A549 (cell line): Measurements from ENCODE around the gene SBF2. TPM values are rescaled to one million over a fixed set of nuclear protein-coding genes. Genes with fewer than 3 reads are reported as not detected.

Experiments
- ATAC-seq, 2 experiments: fragments of 200-7000 bp in 1 of 2; fragments of >200 bp in 1 of 2; cut with Nextera tagmentation in 1 of 2; cut with Tn5 transposase in 1 of 2; 3 replicates each; pipeline versions ENCODE4 v1.8.0 to v1.9.1; 2018 to 2020; ENCODE audit warnings: mild to moderate bottlenecking in 1 of 2, moderate library complexity in 1 of 2
- CTCF ChIA-PET: fragments of 300-600 bp; sonication (Branson Sonifier 250); formaldehyde crosslinking; extraction: SDS; loops from one replicate; lab custom pipeline; 2021; ENCODE audit warnings: antibody characterized with exemption, inconsistent platforms; lab: Yijun Ruan, JAX
- POLR2A ChIA-PET: fragments of 350-600 bp; formaldehyde crosslinking; extraction: SDS; loops from one replicate; lab custom pipeline; 2021; ENCODE audit warnings: antibody characterized with exemption, inconsistent platforms; lab: Yijun Ruan, JAX
- DNase-seq, 2 experiments: peaks; one replicate each; pipeline versions ENCODE4 v3.0.0 to v3.0.0-alpha.2; 2011 to 2016; ENCODE audit warnings: low read depth in 1 of 2, low spot score in 1 of 2
- FAIRE-seq: peaks from 2 replicates; lab custom pipeline; 2011; peaks lifted over from hg19 to GRCh38; lab: Jason Lieb, UNC
- H3K27ac ChIP-seq, 2 experiments: fragments of >200 bp; sonication (Bioruptor Twin); formaldehyde crosslinking; 3 replicates each; pipeline ENCODE4 v1.5.1; 2016 to 2017
- H3K4me1 ChIP-seq: fragments of >200 bp; sonication (Bioruptor Twin); formaldehyde crosslinking; 3 replicates; pipeline ENCODE4 v1.6.1; 2016
- H3K4me2 ChIP-seq: fragments of >200 bp; sonication (Bioruptor Twin); formaldehyde crosslinking; 3 replicates; pipeline ENCODE4 v1.6.1; 2016
- H3K4me3 ChIP-seq: fragments of >200 bp; sonication (Bioruptor Twin); formaldehyde crosslinking; 3 replicates; pipeline ENCODE4 v1.5.1; 2016
- H3K9me3 ChIP-seq: fragments of >200 bp; sonication (Bioruptor Twin); formaldehyde crosslinking; 3 replicates; pipeline ENCODE4 v1.6.1; 2016
- CBX2 ChIP-seq: fragments of 200-600 bp; sonication (generic); IDR thresholded peaks from 2 replicates; pipeline ENCODE4 v1.6.1; 2016; ENCODE audit warnings: low read depth, mild to moderate bottlenecking, borderline replicate concordance
- CHD4 ChIP-seq: fragments of 200-600 bp; sonication (generic); IDR thresholded peaks from 2 replicates; pipeline ENCODE4 v1.6.1; 2016; ENCODE audit warnings: antibody characterized with exemption, mild to moderate bottlenecking, borderline replicate concordance
- EHMT2 ChIP-seq: fragments of 200-600 bp; sonication (generic); IDR thresholded peaks from 2 replicates; pipeline ENCODE4 v1.6.1; 2016; ENCODE audit warnings: antibody characterized with exemption, low read depth, mild to moderate bottlenecking, moderate library complexity
- EP300 ChIP-seq, 2 experiments: fragments of >200 bp; sonication (Bioruptor Twin); formaldehyde crosslinking; IDR thresholded peaks; 2 replicates in 1 of 2; 3 replicates in 1 of 2; pipeline ENCODE4 v1.6.1; 2016 to 2017
- ESRRA ChIP-seq: fragments of 150-350 bp; IDR thresholded peaks from 2 replicates; pipeline ENCODE4 v1.6.1; 2014; ENCODE audit warnings: mild to moderate bottlenecking, low read length, borderline replicate concordance
- FOSB ChIP-seq: fragments of 250-450 bp; sonication (Bioruptor Pico); IDR thresholded peaks from 2 replicates; pipeline ENCODE4 v1.5.0; 2020; ENCODE audit warnings: mild to moderate bottlenecking, moderate library complexity
- FOSL2 ChIP-seq, 2 experiments: fragments of 450-650 bp in 1 of 2; fragments of >200 bp in 1 of 2; sonication (Bioruptor Twin) in 1 of 2; formaldehyde crosslinking; IDR thresholded peaks; 2 replicates each; pipeline versions ENCODE4 v1.5.0 to v1.6.1; 2016 to 2020; ENCODE audit warnings: mild to moderate bottlenecking in 1 of 2, moderate library complexity in 1 of 2
- HES2 ChIP-seq: fragments of >200 bp; sonication (Bioruptor Twin); formaldehyde crosslinking; IDR thresholded peaks from 2 replicates; pipeline ENCODE4 v1.6.1; 2016
- HMGXB4 ChIP-seq: fragments of 250-450 bp; sonication (Bioruptor Pico); IDR thresholded peaks from 2 replicates; pipeline ENCODE4 v1.5.0; 2021; ENCODE audit warnings: mild to moderate bottlenecking, moderate library complexity, borderline replicate concordance
- HOXB5 ChIP-seq: fragments of 250-450 bp; sonication (Bioruptor Pico); IDR thresholded peaks from 2 replicates; pipeline ENCODE4 v1.5.0; 2020; ENCODE audit warnings: mild to moderate bottlenecking, moderate library complexity
- JUN ChIP-seq, 2 experiments: fragments of >200 bp; sonication (Bioruptor Twin); formaldehyde crosslinking; IDR thresholded peaks; 2 replicates in 1 of 2; 3 replicates in 1 of 2; pipeline ENCODE4 v1.6.1; 2016 to 2017
- JUNB ChIP-seq: fragments of >200 bp; sonication (Bioruptor Twin); formaldehyde crosslinking; IDR thresholded peaks from 2 replicates; pipeline ENCODE4 v1.6.1; 2016
- KDM1A ChIP-seq: fragments of 200-600 bp; sonication (generic); IDR thresholded peaks from 2 replicates; pipeline ENCODE4 v1.6.1; 2016; ENCODE audit warnings: low read depth, mild to moderate bottlenecking
- MAZ ChIP-seq: fragments of 150-350 bp; IDR thresholded peaks from 2 replicates; pipeline ENCODE4 v1.6.1; 2014; ENCODE audit warnings: antibody characterized with exemption, low read depth, low read length, borderline replicate concordance
- NFE2L2 ChIP-seq: fragments of 150-350 bp; conservative IDR thresholded peaks from 2 replicates; pipeline ENCODE4 v1.6.1; 2014; ENCODE audit warnings: low read length
- NPAS2 ChIP-seq: fragments of 250-450 bp; sonication (Bioruptor Pico); IDR thresholded peaks from 2 replicates; pipeline ENCODE4 v1.8.0; 2022; ENCODE audit warnings: mild to moderate bottlenecking, moderate library complexity, borderline replicate concordance
- NR3C1 ChIP-seq: fragments of >200 bp; sonication (Bioruptor Twin); formaldehyde crosslinking; IDR thresholded peaks from 3 replicates; pipeline ENCODE4 v1.6.1; 2017
- POLR2A ChIP-seq: IDR thresholded peaks from 2 replicates; pipeline ENCODE4 v1.6.1; 2012; ENCODE audit warnings: mild to moderate bottlenecking, low read length
- RCOR1 ChIP-seq: fragments of 150-350 bp; IDR thresholded peaks from 2 replicates; pipeline ENCODE4 v1.6.1; 2014; ENCODE audit warnings: antibody characterized with exemption, low read length, low read depth
- SMC3 ChIP-seq: fragments of >200 bp; sonication (Bioruptor Twin); formaldehyde crosslinking; IDR thresholded peaks from 3 replicates; pipeline ENCODE4 v1.6.1; 2018; ENCODE audit warnings: inconsistent platforms
- TP53 ChIP-seq: fragments of 250-450 bp; sonication (Bioruptor Pico); IDR thresholded peaks from 2 replicates; pipeline ENCODE4 v1.5.0; 2021; ENCODE audit warnings: mild to moderate bottlenecking, moderate library complexity
- USF2 ChIP-seq: fragments of 450-650 bp; IDR thresholded peaks from 2 replicates; pipeline ENCODE4 v1.6.1; 2014; ENCODE audit warnings: antibody characterized with exemption
- ZNF302 ChIP-seq: fragments of 250-450 bp; sonication (Bioruptor Pico); IDR thresholded peaks from 2 replicates; pipeline ENCODE4 v1.9.0; 2021; ENCODE audit warnings: inconsistent platforms, mild to moderate bottlenecking, moderate library complexity
- WGBS: methylation state at CpG from one replicate; pipeline ENCODE4 v1.1.6; 2017; ENCODE audit errors: missing lambda C conversion rate; 5-methylcytosine and 5-hydroxymethylcytosine counted together
- polyA plus RNA-seq, 4 experiments: library from polyadenylated mRNA; depleted of rRNA in 3 of 4; stranded (reverse); fragments of >200 nt; fragmentation: RNase III in 1 of 4; extraction: RNeasy Plus Mini Kit Qiagen cat#74134 plus additional on column Dnase treatment in 1 of 4; gene quantifications; 2 replicates in 3 of 4; 3 replicates in 1 of 4; pipeline ENCODE4 v1.2.3, GENCODE V29; 2011 to 2017

Gene SBF2
- polyA plus RNA-seq, 2 of the 4 experiments (the other 2 are of a cell fraction): 11.1 to 49.6 TPM

GRCh38 chr11:9974375-9974774, 319.6 kb downstream of the SBF2 start:
- TF ChIP-seq HES2: no peak
- TF ChIP-seq ZNF302 (CRISPR knock-in tag): no peak
- TF ChIP-seq HMGXB4 (CRISPR knock-in tag): no peak
- no peak for TF ChIP-seq CHD4
- TF ChIP-seq HOXB5: no peak
- TF ChIP-seq EHMT2: no peak
- TF ChIP-seq FOSB (CRISPR knock-in tag): no peak
- TF ChIP-seq RCOR1: no peak
- TF ChIP-seq TP53 (CRISPR knock-in tag): no peak
- TF ChIP-seq NFE2L2: no peak
- no peak for TF ChIP-seq SMC3
- TF ChIP-seq NR3C1: no peak
- TF ChIP-seq JUN (IDR thresholded peaks at IDR 0.05): no peak
- no peak for TF ChIP-seq ESRRA
- TF ChIP-seq POLR2A: no peak
- no peak for TF ChIP-seq EP300 (IDR thresholded peaks at IDR 0.05)
- no peak for TF ChIP-seq USF2
- no peak for TF ChIP-seq CBX2
- TF ChIP-seq MAZ: no peak
- H3K4me3 ChIP-seq: no peak overlapping the region
- ChIA-PET POLR2A (interaction anchor here (0.9 kb wide), 1 partner anchor 199 kb away, joined by 3 read pairs; no protein-coding TSS in a partner anchor), CTCF (interaction anchor here (0.7 to 6.1 kb wide), 10 partner anchors 8 to 362 kb away, joined by 3 to 53 read pairs (median 4); no protein-coding TSS in a partner anchor)
- peak in 1 of 2 experiments; percentile 11 for DNase-seq
- peak overlapping the region; percentile 9 to 56; a peak in 4 of 6 replicates for H3K27ac ChIP-seq
- H3K9me3 ChIP-seq: no peaks in the 10 kb centered on the region
- H3K4me1 ChIP-seq: peaks cover 31% of the 10 kb centered on the region
- WGBS: 97% methylated on average over 8 of the region's 8 CpGs
- peak in 1 of 2 experiments; percentile 23; a peak in 2 of 6 replicates for ATAC-seq
- H3K4me2 ChIP-seq: peak overlapping the region; percentile 1; the same call in 1 of the 3 replicates
- FAIRE-seq: no peak

- ChIA-PET CTCF (interaction anchor here (0.7 to 6.1 kb wide), 17 partner anchors 9 to 334 kb away, joined by 3 to 53 read pairs (median 4); no protein-coding TSS in a partner anchor), POLR2A (no interaction called here)
- peak; percentile 50 to 63; a peak in 4 of 6 replicates for ATAC-seq
- Histone ChIP-seq H3K9me3 (no peaks in the 10 kb centered on the region), H3K27ac (peak overlapping the region; percentile 9 to 56; a peak in 5 of 6 replicates), H3K4me2 (peak overlapping the region; percentile 1; the same call in 2 of the 3 replicates), H3K4me1 (peaks cover 36% of the 10 kb centered on the region), H3K4me3 (no peak overlapping the region)
- TF ChIP-seq MAZ: no peak
- TF ChIP-seq SMC3: no peak
- TF ChIP-seq NPAS2 (CRISPR knock-in tag): no peak
- TF ChIP-seq RCOR1: no peak
- no peak for TF ChIP-seq KDM1A
- no peak for TF ChIP-seq FOSL2 (IDR thresholded peaks at IDR 0.05)
- TF ChIP-seq FOSL2 (CRISPR knock-in tag; IDR thresholded peaks at IDR 0.05): peak; percentile 85
- TF ChIP-seq JUNB: no peak
- no peak for FAIRE-seq
- WGBS: 51% methylated on average over 3 of the region's 3 CpGs
- peak in 1 of 2 experiments; percentile 31 for DNase-seq
Measured at GRCh38 chr11:9973921-9974320, 320.1 kb downstream of the SBF2 start.
